ENCODE measurements around the gene FKBP15. TPM values are rescaled to one million over a fixed set of nuclear protein-coding genes. Genes with fewer than 3 reads are reported as not detected.
"Not testable (repeated sequence)": the region's sequence is repeated elsewhere in the genome, so short reads cannot be mapped to it uniquely, and the experiment has no call there.

The FKBP15 gene
- 10 to 100 TPM; 12.8 to 28.1 (median 19.7) TPM for total RNA-seq

- in situ Hi-C loops (cut with MboI; ENCODE audit: low pct_unique_long_range_greater_than_20kb in 2 of 9, low sequenced_read_pairs in 9 of 9, unreplicated experiment in 9 of 9) = no loop called here
Observed at GRCh38 chr9:113221003-113221799, at the start of gene FKBP15, which contains the start of gene SLC31A1. FKBP15 (minus strand) TSS chr9:113221277; CDS start chr9:113221243, 34 bp downstream. SLC31A1 (plus strand) TSS chr9:113221544; CDS start chr9:113256149, 34,605 bp downstream.

GRCh38 chr9:113269871-113270270, 48.8 kb upstream of the FKBP15 start:
- 50 to 100% (median 83%) methylated on average over 1 to 2 of the region's 2 CpGs; no CpG with 5 or more reads in 1 of the 10 experiments for WGBS, 10 experiments
- in situ Hi-C loops (cut with MboI; ENCODE audit: low pct_unique_long_range_greater_than_20kb in 2 of 9, low sequenced_read_pairs in 9 of 9, unreplicated experiment in 9 of 9) = loop anchor here in 1 of 9 experiments (25.0 kb wide), 1 partner anchor 392 kb away; no protein-coding TSS in a partner anchor
- ATAC-seq (replicated peaks in 6 of 8) = no peak
- H3K4me1 ChIP-seq (replicated peaks in 1 of 2) = peaks cover 4 to 7% of the 10 kb centered on the region in 2 donors
- H3K27ac ChIP-seq = no peak overlapping the region
- no peak overlapping the region for H3K4me3 ChIP-seq

More at GRCh38 chr9:113221003-113221799, at the start of gene FKBP15, which contains the start of gene SLC31A1:
- Histone ChIP-seq H3K27ac (peak within 1 kb of the TSS; percentile 69 to 86), H3K4me3 (peak within 1 kb of the TSS; percentile 52 to 92 (median 71)), H3K4me1 (replicated peaks in 1 of 2) (peaks cover 20 to 24% of the 10 kb centered on the region in 2 donors)
- WGBS, 10 experiments = 0 to 24% (median 2%) methylated on average over 1 to 10 of the region's 65 CpGs; no CpG with 5 or more reads in 6 of the 10 experiments
- ATAC-seq (replicated peaks in 6 of 8) = peak; percentile 93 to 98 (median 96)

- no peak overlapping the region for H3K4me3 ChIP-seq
- H3K27ac ChIP-seq = no peak overlapping the region
- no peak for ATAC-seq (replicated peaks in 6 of 8)
- WGBS, 10 experiments = 57 to 100% (median 100%) methylated on average over 1 to 2 of the region's 2 CpGs; no CpG with 5 or more reads in 2 of the 10 experiments
- in situ Hi-C loops (cut with MboI; ENCODE audit: low pct_unique_long_range_greater_than_20kb in 2 of 9, low sequenced_read_pairs in 9 of 9, unreplicated experiment in 9 of 9) = loop anchor here in 1 of 9 experiments (25.0 kb wide), 1 partner anchor 393 kb away; no protein-coding TSS in a partner anchor
- H3K4me1 ChIP-seq (replicated peaks in 1 of 2) = peaks cover 4 to 6% of the 10 kb centered on the region in 2 donors
Observed at GRCh38 chr9:113269355-113269754, 48.3 kb upstream of the FKBP15 start.

GRCh38 chr9:113267911-113268566, 47.0 kb upstream of the FKBP15 start:
- H3K4me1 ChIP-seq (replicated peaks in 1 of 2) = no peaks in the 10 kb centered on the region
- in situ Hi-C loops (cut with MboI; ENCODE audit: low pct_unique_long_range_greater_than_20kb in 2 of 9, low sequenced_read_pairs in 9 of 9, unreplicated experiment in 9 of 9) = loop anchor here in 1 of 9 experiments (25.0 kb wide), 1 partner anchor 394 kb away; no protein-coding TSS in a partner anchor
- WGBS, 10 experiments = 40 to 100% (median 95%) methylated on average over 1 to 4 of the region's 4 CpGs; no CpG with 5 or more reads in 3 of the 10 experiments
- ATAC-seq (replicated peaks in 6 of 8) = no peak
- no peak overlapping the region for H3K4me3 ChIP-seq
- no peak overlapping the region for H3K27ac ChIP-seq

- no peak for ATAC-seq (replicated peaks in 6 of 8)
- 61 to 100% (median 92%) methylated on average over 1 to 3 of the region's 3 CpGs; no CpG with 5 or more reads in 2 of the 10 experiments for WGBS, 10 experiments
- Histone ChIP-seq H3K4me1 (replicated peaks in 1 of 2) (no peaks in the 10 kb centered on the region), H3K27ac (no peak overlapping the region), H3K4me3 (no peak overlapping the region)
- in situ Hi-C loops (cut with MboI; ENCODE audit: low pct_unique_long_range_greater_than_20kb in 2 of 9, low sequenced_read_pairs in 9 of 9, unreplicated experiment in 9 of 9) = loop anchor here in 1 of 9 experiments (25.0 kb wide), 1 partner anchor 396 kb away; no protein-coding TSS in a partner anchor
Observed at GRCh38 chr9:113266174-113266573, 45.1 kb upstream of the FKBP15 start.

GRCh38 chr9:113261917-113262671, 41.0 kb upstream of the FKBP15 start:
- Histone ChIP-seq H3K4me1 (replicated peaks in 1 of 2) (no peaks in the 10 kb centered on the region), H3K27ac (no peak overlapping the region), H3K4me3 (no peak overlapping the region)
- ATAC-seq (replicated peaks in 6 of 8) = no peak
- WGBS, 10 experiments = 75 to 100% (median 89%) methylated on average over 1 of the region's 1 CpG; no CpG with 5 or more reads in 6 of the 10 experiments
- in situ Hi-C loops (cut with MboI; ENCODE audit: low pct_unique_long_range_greater_than_20kb in 2 of 9, low sequenced_read_pairs in 9 of 9, unreplicated experiment in 9 of 9) = loop anchor here in 1 of 9 experiments (25.0 kb wide), 1 partner anchor 400 kb away; no protein-coding TSS in a partner anchor

GRCh38 chr9:113258282-113258681, 37.2 kb upstream of the FKBP15 start:
- in situ Hi-C loops (cut with MboI; ENCODE audit: low pct_unique_long_range_greater_than_20kb in 2 of 9, low sequenced_read_pairs in 9 of 9, unreplicated experiment in 9 of 9) = loop anchor here in 1 of 9 experiments (25.0 kb wide), 1 partner anchor 404 kb away; no protein-coding TSS in a partner anchor
- no peak overlapping the region for H3K27ac ChIP-seq
- ATAC-seq (replicated peaks in 6 of 8) = no peak
- WGBS, 10 experiments = 71 to 100% (median 86%) methylated on average over 1 of the region's 1 CpG; no CpG with 5 or more reads in 3 of the 10 experiments
- no peaks in the 10 kb centered on the region for H3K4me1 ChIP-seq (replicated peaks in 1 of 2)
- no peak overlapping the region for H3K4me3 ChIP-seq

- Histone ChIP-seq H3K4me3 (no peak overlapping the region), H3K27ac (no peak overlapping the region), H3K4me1 (replicated peaks in 1 of 2) (no peaks in the 10 kb centered on the region)
- no peak for ATAC-seq (replicated peaks in 6 of 8)
- WGBS, 10 experiments = 83 to 100% (median 92%) methylated on average over 1 to 3 of the region's 3 CpGs; no CpG with 5 or more reads in 4 of the 10 experiments
- in situ Hi-C loops (cut with MboI; ENCODE audit: low pct_unique_long_range_greater_than_20kb in 2 of 9, low sequenced_read_pairs in 9 of 9, unreplicated experiment in 9 of 9) = loop anchor here in 1 of 9 experiments (25.0 kb wide), 1 partner anchor 404 kb away; no protein-coding TSS in a partner anchor
Observed at GRCh38 chr9:113257863-113258262, 36.8 kb upstream of the FKBP15 start.

GRCh38 chr9:113255438-113255837, 34.4 kb upstream of the FKBP15 start:
- in situ Hi-C loops (cut with MboI; ENCODE audit: low pct_unique_long_range_greater_than_20kb in 2 of 9, low sequenced_read_pairs in 9 of 9, unreplicated experiment in 9 of 9) = loop anchor here in 1 of 9 experiments (25.0 kb wide), 1 partner anchor 407 kb away; no protein-coding TSS in a partner anchor
- no peak overlapping the region for H3K4me3 ChIP-seq
- H3K4me1 ChIP-seq (replicated peaks in 1 of 2) = no peaks in the 10 kb centered on the region
- no peak overlapping the region for H3K27ac ChIP-seq
- 87 to 100% (median 91%) methylated on average over 3 to 6 of the region's 6 CpGs; no CpG with 5 or more reads in 3 of the 10 experiments for WGBS, 10 experiments
- no peak for ATAC-seq (replicated peaks in 6 of 8)

- in situ Hi-C loops (cut with MboI; ENCODE audit: low pct_unique_long_range_greater_than_20kb in 2 of 9, low sequenced_read_pairs in 9 of 9, unreplicated experiment in 9 of 9) = loop anchor here in 1 of 9 experiments (25.0 kb wide), 1 partner anchor 407 kb away; no protein-coding TSS in a partner anchor
- no peak overlapping the region for H3K4me3 ChIP-seq
- 50 to 100% (median 95%) methylated on average over 1 of the region's 1 CpG; no CpG with 5 or more reads in 2 of the 10 experiments for WGBS, 10 experiments
- no peak overlapping the region for H3K27ac ChIP-seq
- no peaks in the 10 kb centered on the region for H3K4me1 ChIP-seq (replicated peaks in 1 of 2)
- ATAC-seq (replicated peaks in 6 of 8) = no peak
Observed at GRCh38 chr9:113254991-113255390, 33.9 kb upstream of the FKBP15 start.

- no peak overlapping the region for H3K27ac ChIP-seq
- no peaks in the 10 kb centered on the region for H3K4me1 ChIP-seq (replicated peaks in 1 of 2)
- H3K4me3 ChIP-seq = no peak overlapping the region
- in situ Hi-C loops (cut with MboI; ENCODE audit: low pct_unique_long_range_greater_than_20kb in 2 of 9, low sequenced_read_pairs in 9 of 9, unreplicated experiment in 9 of 9) = loop anchor here in 1 of 9 experiments (25.0 kb wide), 1 partner anchor 411 kb away; no protein-coding TSS in a partner anchor
- WGBS, 10 experiments = 70 to 100% (median 100%) methylated on average over 1 to 2 of the region's 2 CpGs; no CpG with 5 or more reads in 5 of the 10 experiments
- no peak for ATAC-seq (replicated peaks in 6 of 8)
Observed at GRCh38 chr9:113250807-113251206, 29.7 kb upstream of the FKBP15 start.

- in situ Hi-C loops (cut with MboI; ENCODE audit: low pct_unique_long_range_greater_than_20kb in 2 of 9, low sequenced_read_pairs in 9 of 9, unreplicated experiment in 9 of 9) = loop anchor here in 1 of 9 experiments (25.0 kb wide), 1 partner anchor 413 kb away; no protein-coding TSS in a partner anchor
- not testable (repeated sequence) for H3K4me3 ChIP-seq; H3K4me1 ChIP-seq (replicated peaks in 1 of 2); ATAC-seq (replicated peaks in 6 of 8); H3K27ac ChIP-seq
- 100% methylated on average over 1 of the region's 2 CpGs; no CpG with 5 or more reads in 8 of the 10 experiments for WGBS, 10 experiments
Observed at GRCh38 chr9:113249661-113250060, 28.6 kb upstream of the FKBP15 start.

All from motor neuron (in vitro differentiated cells).